ENCODE results near the gene FAM120B.

- TF ChIP-seq CTCF (conservative IDR thresholded peaks at IDR 0.05 in 1 of 2, IDR thresholded peaks at IDR 0.05 in 1 of 2; ENCODE audit: low read depth in 1 of 2, low read length in 2 of 2): no peak
- no peak for TF ChIP-seq EZH2 (IDR thresholded peaks at IDR 0.05; ENCODE audit: low read length, missing control alignments)
These were observed 133.9 kb downstream of the FAM120B start for GRCh38 chr6:170440437-170440836.
